GDM1 (cell line): ENCODE measurements around the gene ALG5.

ENCODE experiments used
- DNase-seq: peaks from one replicate; lab custom pipeline; 2025; lab: John Stamatoyannopoulos, UW

Gene ALG5

GRCh38 chr13:36999054-36999714 is at the start of gene ALG5:
Gene ALG5, minus strand, starts transcription at chr13:36999340. Its CDS starts 40 bp downstream, at chr13:36999300.
- peak; percentile 94 for DNase-seq

DNA sequence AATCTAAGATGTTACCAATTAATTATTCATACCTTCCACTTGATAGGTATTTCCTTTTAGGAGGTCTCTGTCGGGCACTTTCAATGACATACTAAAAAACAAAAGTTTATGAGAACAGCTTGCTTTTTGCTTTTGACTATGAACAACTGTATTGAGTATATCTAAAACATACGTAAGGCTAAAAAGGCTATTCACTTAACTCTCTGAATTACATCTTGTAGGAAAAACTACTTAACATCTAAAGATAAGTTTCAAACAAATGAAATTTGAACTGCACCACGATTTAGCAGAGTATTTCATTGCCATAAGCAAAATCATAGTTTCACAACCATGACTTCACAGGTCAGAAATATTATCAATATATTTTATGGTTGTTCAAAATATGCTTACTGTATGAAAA is 48.7 kb upstream of the ALG5 start:
- DNase-seq, result no peak

GRCh38 chr13:37047032-37047431 is 47.9 kb upstream of the ALG5 start:
- DNase-seq, result no peak

DNA sequence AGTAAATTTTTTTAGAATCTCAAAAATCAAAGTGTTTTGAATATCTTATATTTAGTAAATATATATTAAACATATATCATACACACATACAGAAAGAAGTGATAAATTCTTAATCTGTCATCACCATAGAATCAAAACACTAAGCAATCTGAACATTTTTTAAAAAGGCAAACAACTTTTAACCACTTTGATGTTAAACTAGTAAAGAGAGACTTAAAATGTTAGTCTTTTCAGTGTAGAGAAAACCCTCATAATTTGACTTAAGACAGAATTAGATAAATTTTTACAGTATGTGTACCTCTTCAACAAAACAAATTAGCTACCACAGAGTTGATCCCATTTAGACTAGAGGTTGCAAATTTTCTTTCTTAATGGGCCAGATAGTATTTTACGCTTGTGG is 46.9 kb upstream of the ALG5 start:
- DNase-seq, result no peak

- no peak for DNase-seq
Observed at GRCh38 chr13:37040789-37041188, 41.6 kb upstream of the ALG5 start.

DNA sequence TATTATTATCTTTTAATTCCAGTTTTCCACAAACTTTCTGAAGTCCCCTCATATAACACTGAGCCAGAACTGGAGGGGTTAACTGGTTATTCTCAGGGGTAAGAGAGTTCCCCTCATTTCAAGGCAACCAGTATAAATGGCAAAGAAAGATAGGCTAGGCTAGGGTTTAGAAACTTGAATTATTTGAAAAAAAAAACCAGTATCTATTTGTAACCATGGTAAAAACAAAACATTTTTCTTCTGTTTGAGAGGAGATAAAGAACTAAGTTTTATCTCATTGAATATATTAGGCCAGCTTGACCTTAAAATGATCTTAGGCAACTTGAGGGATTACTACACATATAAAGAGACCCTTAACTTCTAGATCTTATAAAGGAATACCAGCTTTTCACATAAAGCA is 40.8 kb upstream of the ALG5 start:
- DNase-seq, result no peak

DNA sequence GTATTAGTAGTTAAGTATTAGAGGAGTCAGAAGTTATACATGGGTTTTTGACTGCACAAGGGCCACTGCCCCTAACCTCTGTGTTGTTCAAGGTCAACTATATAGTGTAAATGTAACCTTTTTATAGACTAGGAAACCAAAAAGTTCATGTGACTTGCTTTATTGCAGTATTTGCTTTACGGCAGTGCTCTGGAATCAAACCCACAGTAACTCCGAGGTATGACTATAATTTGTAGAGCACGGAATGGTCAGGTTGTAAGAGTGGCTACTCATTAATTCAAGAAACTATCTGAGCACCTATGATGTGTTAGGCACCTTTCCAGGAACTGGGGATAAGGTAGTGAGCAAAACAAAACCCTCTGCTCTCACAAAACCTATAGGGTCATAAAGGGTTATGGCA is 38.1 kb upstream of the ALG5 start:
- DNase-seq, result no peak

DNA sequence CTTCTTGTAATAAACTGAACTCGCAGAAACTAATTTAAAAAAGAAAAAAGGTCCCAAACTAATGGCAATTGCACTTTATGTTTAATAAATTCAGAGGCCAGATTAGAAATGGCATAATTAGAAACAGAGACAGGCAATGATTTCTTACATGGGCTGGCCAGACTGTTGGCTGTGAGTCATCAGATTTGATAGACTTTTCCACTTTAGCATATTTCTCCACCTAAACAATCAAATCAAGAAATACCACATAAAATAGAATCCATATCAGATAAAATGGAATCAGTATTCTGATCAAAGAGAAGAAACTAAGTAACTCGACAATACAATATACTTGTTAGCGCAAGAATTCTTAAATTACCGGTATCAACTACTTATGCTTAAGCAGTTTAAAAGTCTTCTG is 30.5 kb upstream of the ALG5 start:
- DNase-seq, result no peak

DNA sequence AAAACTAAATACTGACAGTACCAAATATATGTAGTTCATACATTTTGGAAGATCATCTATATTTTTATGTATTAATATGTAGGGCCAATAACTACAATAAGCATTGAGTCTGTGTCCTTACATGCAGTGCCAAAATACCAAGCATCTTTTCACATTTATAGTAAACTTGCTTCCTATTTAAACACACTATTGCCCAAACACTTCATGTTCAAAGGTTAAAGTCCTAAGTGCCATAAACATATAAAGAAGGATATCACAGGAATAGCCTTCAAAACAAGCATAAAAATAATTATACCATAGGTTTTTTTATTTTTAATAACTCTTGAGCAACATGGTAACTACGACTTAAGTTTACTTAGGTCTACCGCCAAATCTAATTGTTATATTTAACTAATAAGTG is 28.5 kb upstream of the ALG5 start:
- no peak for DNase-seq

GRCh38 chr13:37026771-37027170 is 27.6 kb upstream of the ALG5 start:
- no peak for DNase-seq

GRCh38 chr13:37023871-37024270 is 24.7 kb upstream of the ALG5 start:
- DNase-seq, result no peak

DNA sequence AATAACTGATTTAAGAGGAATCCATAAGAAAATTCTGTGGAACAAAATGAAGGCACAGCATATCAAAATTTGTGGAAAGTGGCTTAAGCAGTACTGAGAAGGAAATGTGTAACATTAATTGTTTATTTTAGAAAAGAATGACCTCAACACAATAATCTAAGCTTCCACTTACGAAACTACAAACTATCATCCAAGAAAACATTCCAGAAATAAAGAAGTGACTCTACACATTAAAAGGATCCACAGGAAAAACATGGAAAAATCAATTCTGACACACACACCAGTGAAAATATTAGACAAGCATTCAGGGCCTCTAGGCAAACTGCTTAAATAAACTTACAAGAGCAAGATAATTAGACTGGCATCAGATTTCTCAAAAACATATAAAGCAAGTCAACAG is 15.5 kb upstream of the ALG5 start:
- no peak for DNase-seq

- no peak for DNase-seq
Observed at GRCh38 chr13:37011788-37012187, 12.6 kb upstream of the ALG5 start.

- DNase-seq, result no peak
Observed at GRCh38 chr13:37011002-37011401, 11.9 kb upstream of the ALG5 start.

DNA sequence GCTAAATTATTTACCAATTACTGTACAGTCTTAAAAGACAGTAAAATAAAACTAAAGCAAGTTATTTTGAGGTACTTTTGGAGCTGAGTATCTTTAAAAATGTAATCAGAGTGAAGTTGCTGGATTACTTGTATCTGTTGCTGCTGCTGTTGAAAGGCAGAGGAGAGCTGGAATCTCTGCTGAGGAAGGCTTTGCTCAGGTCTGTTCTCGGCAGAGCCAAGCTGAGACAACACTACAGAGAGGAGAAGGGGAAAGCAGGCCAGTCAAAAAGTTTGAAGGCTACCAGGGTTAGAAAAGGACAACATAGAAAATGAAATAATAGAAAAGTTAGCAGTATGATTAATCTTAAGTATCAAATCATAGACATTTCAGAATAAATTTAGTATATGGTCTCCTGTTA is 11.3 kb upstream of the ALG5 start:
- no peak for DNase-seq

DNA sequence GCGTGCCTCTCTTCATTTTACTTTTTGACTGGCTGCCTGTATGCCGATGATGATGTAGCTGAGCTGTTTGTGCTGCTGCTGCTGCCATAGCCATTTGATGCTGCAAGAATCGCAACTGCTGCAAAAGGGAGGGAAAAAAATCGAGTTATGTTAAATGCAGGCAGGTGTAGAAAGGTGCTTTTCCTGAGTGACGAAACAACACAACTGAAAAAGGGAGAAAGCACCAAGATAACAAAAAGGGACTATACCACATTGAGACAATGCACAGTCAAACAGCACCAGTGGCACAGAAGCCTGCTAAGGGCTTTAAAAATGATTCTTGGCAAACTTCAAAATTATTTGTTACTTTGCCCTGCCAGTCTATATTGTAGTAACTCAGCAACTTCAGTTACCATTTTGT is 10.6 kb upstream of the ALG5 start:
- DNase-seq, result no peak

GRCh38 chr13:37001921-37002250 is 2.7 kb upstream of the ALG5 start:
- no peak for DNase-seq

DNA sequence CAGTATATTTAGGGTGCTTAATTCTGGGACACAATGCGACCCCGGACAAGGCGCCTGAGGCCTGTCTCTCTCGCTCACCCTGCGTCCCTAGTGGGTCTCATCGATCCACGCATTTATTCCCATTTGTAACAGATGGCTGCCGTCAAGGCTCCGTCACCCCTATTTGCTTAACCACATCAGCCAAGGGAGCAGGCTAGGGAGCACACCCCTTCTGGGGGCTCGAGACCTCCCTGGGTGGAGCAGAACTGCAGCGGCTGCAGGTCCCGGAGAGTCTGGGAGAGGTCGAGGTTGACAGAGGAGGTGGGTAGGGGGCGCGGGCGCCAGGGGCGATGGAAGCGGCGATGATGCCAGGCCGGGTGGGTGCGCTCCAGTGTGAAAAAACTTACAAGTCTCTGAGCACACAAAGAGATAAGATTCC is 507 bp downstream of the ALG5 start:
- no peak for DNase-seq

GRCh38 chr13:36997716-36998427 is 1.3 kb downstream of the ALG5 start:
- DNase-seq, result no peak

DNA sequence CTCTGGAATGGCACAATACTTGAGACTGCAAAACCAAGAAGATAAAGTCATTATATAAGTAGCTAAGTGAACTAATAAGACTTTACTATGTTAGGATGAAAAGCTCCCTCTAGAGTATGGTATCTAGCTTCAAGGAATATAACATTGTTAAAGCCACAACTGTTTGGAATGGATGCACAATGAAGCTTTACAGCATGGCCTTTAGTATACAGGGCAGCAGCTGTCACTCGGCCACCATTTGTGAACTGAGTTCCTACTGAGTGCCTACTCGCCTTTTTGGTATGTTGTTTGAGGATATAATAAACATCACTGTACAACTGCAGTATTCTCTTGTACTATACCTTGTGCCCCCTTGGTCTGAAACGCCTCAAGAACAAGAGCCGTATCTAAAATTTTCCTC is 6.8 kb downstream of the ALG5 start:
- no peak for DNase-seq

GRCh38 chr13:36986462-36987240 is 12.5 kb downstream of the ALG5 start:
- DNase-seq, result no peak

DNA sequence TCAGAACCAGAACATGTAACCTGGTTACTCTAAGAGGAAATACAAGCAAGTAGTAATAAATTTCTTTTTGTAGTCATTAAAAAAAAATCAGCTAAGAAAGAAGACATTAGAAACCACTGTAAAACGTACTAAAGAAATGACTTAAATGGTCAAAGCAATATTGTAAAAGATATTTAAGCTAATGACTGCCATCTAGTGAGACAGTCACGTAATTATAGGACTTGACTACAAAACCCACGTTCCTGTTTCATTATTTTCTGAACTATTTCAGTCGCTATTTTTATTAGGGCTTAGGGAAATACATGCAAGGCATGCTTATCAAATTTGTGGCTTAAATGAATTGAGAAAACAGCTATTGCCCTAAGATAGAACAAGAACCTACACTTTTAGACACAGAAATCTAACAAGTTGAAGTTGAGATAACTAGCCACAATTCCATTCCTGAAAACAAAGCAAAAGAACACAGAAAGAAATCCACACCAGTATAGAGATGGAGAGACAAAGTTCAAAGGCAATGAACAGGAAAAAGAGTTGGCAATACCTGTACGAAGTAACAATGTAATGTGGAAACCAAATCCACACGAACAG is 17.9 kb downstream of the ALG5 start:
- DNase-seq, result no peak
